GM12873 (cell line): ENCODE measurements around the gene FOXD4L6.
"Not testable (repeated sequence)": the region's sequence is repeated elsewhere in the genome, so short reads cannot be mapped to it uniquely, and the experiment has no call there.

Experiments
- CTCF ChIP-seq: IDR thresholded peaks from 2 replicates; pipeline ENCODE4 v1.5.1; 2012; ENCODE audit warnings: low read depth, mild to moderate bottlenecking, moderate library complexity, low read length, control low read depth; ENCODE audit not compliant: insufficient read depth; ENCODE audit errors: missing control alignments

The FOXD4L6 gene

GRCh38 chr9:41128581-41128980 is at the start of gene FOXD4L6:
FOXD4L6 (minus strand) TSS chr9:41128681; CDS start chr9:41128383, 298 bp downstream.
- TF ChIP-seq CTCF = not testable (repeated sequence)

- TF ChIP-seq CTCF = peak; percentile 24
Observed at GRCh38 chr9:41088450-41089059, 39.9 kb downstream of the FOXD4L6 start.
